GM21717 (cell line): ENCODE results near the gene TUSC7.

Source experiments
- ATAC-seq: cut with Tn5 transposase; IDR thresholded peaks from one replicate; pipeline ENCODE4 v1.9.1; 2021; ENCODE audit warnings: mild to moderate bottlenecking, moderate library complexity; ENCODE audit not compliant: unreplicated experiment

Gene TUSC7

DNA sequence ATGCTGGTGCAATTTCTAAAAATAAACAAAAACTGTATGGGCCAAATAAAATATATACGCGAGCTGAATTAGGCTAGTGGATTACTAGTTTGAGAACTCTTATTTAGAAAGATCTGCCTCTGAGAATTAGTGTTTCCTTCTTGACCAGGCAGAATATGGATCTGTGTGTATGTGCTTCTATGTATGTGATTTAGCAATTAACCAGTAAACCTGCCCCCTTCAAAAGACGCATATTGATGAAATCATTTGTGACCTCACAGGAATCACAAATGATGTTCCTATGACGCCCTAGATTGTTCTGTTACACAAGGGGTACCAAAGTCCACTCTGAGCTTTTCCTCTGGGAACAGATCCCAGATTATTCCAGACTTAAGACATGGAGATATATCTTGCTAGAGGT is at the start of gene TUSC7:
Gene TUSC7 (plus strand): TSS at position 301 of the 400 bp plus-strand sequence.
- no peak for ATAC-seq

DNA sequence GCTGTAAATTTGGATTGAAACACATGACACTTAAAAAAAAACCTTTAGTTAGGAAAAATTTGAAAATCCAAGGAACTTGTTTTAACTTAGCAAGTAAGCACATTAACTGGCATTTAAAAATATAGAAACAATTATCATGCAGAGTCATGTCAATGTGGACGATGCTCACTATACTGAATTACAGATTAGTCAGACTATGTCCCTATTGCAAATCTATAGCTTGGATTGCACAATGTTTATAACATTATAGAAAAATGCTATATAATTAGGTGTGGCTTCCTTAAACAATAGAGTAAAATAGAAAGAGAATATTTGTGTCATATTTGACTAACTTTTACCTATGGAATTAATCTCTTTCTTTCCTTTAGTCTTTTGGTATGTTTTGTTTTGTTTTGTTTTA is 48.4 kb upstream of the TUSC7 start:
- ATAC-seq: no peak

DNA sequence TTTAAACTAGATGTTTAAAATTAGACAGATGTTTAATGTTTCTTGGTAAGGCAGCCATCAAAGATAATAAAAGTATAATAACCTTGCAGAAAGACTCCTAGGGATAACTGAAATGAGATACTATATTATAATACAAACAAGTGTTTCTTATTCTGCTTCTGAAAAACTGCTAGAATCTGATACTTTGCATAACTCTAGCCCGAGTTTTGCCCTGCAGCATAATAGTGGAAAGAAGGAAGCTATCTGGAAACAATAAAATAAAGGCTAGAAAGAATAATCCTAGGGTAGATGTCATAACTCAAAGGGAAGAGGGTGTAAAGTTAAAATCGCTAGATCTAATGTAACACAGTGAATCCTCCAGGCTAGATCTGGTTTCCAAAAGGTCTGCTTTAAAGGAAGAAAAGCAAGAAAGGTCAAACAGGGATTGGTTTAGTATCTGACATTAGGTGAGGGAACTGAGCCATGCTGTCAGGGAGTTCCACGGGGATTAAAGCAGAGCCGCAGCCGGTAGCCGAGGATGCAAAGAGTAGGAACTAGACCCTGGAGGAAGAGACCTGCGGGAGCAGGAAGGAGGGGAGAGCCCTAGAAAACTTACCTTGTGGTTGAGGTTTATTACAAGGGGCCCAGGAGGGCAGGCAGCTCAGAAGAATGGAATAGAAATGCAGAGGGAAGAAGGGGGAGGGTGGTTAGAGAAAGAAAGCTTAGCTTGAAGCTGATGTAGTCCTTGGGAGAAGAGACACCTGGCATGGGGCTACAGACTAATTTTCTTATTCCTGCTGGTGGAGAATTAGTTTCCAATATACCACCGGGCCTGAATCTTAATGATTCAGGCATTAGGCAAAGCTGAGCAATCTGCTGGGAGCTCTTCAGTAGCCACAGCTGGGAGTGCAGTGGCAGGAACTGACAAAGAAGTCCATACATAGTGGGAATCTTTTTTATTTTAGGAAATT is 46.1 kb upstream of the TUSC7 start:
- no peak for ATAC-seq

DNA sequence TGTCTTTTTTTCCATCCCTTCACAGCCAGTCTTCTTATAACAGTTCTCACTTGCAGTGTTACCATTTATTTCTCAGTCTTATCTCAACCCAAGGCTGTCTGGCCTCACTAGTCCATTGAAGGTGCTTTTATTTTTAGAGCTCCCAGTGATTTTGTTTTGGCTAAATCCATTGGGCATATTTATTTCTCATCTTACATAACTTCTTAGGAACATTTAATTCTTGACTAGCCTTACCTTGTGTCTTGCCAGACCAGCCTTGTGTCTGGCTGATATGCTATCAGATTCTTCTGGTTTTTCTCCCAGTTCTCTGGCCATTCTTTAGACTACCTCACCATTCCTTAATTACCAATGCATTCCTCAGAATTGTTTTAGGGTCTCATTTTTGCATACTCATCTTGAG is 42.3 kb upstream of the TUSC7 start:
- no peak for ATAC-seq

DNA sequence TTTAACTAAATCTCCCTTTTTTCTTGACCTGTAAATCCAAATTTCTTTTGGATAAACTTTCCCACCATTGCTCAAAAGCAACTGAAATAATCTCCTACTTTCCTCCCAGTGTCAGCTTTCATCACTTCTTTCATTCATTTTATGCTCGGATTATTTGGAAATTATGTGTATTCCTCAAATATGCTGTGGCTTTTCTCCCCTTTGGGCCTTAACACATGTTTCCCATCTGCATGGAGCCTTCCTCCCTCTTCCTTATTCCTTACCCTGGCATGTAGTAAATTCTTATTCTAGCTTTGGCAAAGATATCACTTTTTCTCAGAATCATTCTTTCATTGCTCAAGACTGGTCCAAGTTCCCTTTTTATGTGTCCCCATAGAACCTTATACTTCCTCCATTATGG is 41.8 kb upstream of the TUSC7 start:
- ATAC-seq: no peak

DNA sequence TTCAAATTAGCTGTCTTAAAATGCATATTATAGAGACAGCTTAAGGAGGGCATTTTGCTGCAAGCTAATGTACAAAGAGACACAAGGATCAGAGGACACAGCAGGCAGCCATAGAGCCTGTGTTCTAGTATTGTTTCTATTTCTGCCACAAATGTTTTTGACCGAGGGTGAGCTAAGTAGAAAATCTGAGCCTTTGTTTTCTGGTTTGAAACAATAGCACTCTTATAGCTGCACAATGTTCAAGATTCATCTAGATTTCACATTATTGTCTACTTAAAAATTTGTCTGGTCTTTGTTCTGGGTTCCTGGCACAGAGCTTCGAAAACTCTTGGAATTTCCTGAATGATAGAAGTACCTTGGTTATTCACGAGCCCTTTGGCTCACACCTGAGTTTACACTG is 40.0 kb upstream of the TUSC7 start:
- no peak for ATAC-seq

DNA sequence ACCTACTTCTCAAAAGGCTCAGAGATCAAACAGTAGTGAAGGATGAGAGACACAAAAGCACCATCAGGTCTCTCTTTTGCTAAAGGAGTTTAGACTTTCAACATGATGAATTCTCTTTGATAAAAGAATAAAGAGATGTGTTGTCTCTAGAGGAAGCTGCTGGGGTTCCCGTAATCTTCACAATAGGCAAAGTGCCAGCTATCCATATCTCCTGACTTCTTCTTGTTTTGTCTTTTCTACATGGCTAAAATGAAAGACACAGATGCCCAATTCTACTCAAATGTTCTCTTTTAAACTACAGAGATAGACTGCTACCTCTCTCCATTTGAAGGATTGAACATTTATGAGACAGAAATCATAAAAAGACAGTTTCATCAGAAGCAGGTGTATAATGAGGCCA is 38.4 kb upstream of the TUSC7 start:
- ATAC-seq: no peak

DNA sequence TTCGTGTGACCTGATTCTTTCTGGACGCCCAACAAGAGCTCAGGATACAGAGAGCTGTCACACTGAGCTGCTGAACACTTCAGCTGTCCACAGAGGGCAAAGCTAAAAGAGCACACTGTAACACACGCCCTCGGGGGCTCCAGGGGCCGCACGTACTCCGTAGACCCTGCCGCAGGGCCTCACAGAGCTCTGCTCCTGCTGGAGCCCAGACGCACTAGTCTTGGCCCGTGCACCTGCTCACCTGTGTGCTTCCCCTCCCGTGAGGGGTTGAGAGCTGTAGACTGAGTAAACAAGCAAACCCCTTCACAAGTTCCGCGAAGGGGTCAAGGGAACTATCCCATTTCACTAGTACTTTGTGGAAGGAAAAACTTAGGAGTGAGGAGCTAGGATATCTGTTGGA is 30.7 kb upstream of the TUSC7 start:
- no peak for ATAC-seq

DNA sequence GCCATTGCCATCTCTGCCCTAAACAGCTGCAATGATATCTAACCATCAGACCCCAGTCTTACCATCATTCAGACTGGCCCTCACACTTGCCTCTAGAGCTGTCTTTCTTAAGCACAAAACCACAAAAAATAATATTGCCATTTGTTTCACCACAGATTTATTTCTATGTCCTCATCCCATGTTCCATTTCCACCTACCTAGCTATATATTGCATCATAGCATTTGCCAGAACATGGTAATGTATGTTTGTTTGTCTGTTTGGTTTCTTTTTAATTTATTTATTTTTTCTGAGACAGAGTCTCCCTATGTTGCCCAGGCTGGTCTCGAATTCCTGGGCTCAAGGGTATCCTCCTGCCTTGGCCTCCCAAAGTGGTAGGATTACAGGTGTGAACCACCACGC is 18.5 kb upstream of the TUSC7 start:
- no peak for ATAC-seq

DNA sequence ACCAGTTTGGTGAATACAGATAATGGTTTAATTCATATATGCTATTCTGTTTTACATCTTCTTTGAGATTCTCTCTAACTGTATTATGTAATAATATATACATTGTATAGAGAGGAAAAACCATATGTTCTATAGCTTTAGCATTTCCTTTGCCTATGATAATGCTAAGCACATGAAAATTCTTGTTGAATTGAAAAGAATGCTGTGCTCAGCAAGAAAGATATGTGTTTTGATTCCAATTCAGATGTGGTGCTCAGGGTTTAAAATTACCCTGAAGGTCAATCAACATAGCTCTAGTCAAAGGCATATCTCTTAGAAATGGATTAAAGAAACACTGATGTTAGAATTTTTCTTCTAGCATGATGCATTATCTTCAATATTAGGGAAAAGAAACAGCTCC is 8.5 kb upstream of the TUSC7 start:
- ATAC-seq: no peak

DNA sequence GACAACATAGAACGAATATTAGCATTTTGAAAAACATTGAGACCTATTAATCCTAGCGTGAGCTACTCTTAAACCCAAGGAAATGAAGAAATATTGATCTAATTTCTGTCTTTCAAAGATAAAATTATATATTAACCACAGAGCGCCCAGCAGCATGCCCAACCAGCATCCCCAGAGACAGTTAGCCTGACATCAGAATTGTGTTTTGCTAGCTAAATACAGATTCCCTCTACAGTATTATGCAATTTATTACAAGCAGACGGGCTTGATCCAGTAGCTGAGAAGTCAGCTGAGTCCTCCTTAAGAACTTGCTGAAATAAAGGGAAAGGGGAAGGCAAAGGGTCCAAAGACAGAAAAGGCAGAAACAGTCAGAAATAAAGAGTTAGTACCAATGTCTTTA is 7.2 kb upstream of the TUSC7 start:
- ATAC-seq: no peak

DNA sequence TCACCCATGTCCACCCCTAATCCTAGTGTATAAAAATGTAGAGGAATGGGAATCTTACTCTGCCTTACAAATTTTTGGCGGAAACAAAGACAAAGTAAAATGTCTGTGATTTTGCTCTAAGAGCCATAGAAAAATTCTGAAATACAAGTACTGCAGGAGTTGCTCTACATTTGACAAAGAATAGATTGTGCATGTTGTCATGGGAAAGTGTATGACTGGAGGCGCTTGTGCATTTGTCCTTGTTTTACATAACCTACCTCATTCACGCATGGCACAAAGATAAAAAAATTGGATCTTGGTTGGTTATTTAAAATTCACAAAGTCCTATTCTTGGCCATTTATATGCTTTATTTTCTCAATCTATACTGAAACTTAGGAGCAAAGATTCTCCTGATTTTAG is 2.0 kb upstream of the TUSC7 start:
- no peak for ATAC-seq

DNA sequence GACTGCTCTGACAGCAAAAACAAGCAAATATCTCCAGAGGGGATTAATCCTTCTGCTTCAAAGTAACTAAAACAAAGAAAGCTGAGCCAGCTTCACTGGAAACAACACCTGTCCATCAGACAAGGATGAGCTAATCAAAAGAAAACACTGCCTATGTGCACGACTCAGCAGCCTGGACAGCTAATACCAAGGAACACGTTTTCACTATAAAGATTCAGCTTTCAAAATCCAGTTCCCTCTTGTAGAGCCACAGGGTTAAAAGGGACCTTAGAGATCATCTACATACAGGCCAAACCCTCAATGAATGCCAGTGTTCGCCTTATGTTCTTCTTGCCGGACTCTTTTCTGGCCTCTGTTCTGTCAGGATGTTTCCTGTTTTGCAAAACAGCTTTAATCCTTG is 6.9 kb downstream of the TUSC7 start:
- no peak for ATAC-seq

DNA sequence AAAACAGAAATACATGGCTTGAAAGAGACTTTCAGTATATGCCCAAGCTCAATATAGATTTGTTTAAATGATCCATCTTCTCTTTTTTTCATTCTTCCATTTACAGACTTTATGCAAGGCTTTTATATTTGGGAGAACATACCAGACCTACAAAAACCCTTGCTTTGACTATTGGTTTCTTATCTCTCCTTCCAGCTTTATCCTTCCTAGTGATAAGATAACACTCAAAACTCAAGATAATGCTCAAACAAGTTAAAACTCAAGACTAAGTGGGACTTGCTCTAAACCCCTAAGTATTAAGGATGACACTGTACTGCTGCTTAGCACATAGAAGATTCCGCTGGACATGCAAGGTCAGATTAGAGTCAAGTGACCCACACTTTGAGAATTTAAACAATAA is 8.0 kb downstream of the TUSC7 start:
- ATAC-seq: no peak

DNA sequence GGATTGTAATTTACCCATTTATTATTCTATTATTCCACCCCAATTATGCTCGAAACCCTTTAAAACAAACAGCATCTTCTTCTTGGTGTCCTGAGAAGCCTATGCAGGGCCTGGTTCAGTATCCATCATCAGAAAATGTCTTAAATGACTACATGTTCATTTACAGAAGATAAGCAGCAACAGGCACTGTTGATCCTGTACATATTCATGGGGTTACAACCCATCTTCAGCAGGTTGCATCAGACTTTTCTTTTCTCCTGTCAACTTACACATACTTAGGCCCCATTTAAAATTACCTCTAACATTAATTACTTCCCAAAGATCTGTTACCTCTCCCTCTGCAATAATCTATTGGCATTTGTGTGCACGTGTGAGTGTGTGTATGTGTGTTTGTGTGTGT is 18.9 kb downstream of the TUSC7 start:
- no peak for ATAC-seq

DNA sequence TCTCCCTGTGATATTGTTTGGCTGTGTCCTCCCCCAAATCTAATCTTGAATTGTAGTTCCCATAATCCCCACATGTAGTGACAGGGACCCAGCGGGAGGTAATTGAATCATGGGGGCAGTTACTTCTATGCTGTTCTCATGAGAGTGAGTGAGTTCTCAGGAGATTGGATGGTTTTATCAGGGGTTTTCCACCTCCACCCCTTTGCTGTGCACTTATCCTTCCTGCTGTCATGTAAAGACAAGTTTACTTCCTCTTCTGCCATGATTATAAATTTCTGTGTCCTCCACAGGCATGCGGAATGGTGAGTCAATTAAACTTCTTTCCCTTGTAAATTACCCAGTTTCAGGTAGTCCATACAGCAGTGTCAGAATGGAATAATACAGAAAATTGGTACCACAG is 24.7 kb downstream of the TUSC7 start:
- no peak for ATAC-seq

DNA sequence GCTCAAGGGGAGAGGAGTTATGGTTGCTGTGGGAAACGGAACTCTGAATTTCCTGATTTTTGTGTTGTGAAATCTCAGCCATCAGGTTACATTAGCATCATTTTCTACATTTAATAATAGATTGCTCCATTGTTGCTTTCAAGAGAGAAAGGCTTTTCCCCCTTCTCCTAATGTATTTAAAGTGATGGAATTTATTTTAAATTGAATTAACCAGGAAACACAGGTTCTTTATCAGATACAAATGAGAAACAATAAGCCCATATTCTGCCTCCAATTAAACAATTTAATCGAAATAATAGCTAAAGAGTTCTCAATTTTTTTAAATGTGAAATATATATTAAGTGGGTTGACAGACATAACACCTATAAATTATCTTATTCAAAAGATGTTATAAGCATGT is 30.1 kb downstream of the TUSC7 start:
- ATAC-seq: no peak

DNA sequence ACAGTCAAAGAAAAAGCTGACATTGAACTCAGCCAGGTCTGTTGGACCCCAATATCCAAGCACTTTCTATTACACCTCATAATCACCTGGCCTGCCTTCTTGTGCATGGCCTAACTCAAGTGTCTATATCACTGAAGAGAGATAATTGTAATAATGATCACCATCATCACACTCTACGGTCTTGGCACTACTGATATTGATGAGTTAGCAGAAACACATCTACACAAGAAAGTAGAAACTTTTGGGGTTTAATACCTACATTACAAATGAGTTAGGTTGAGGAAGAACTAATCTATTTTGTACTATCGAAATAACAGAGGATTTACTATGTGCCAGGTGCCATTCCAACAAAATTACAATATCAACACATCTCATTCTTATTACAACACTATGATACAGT is 30.7 kb downstream of the TUSC7 start:
- no peak for ATAC-seq

DNA sequence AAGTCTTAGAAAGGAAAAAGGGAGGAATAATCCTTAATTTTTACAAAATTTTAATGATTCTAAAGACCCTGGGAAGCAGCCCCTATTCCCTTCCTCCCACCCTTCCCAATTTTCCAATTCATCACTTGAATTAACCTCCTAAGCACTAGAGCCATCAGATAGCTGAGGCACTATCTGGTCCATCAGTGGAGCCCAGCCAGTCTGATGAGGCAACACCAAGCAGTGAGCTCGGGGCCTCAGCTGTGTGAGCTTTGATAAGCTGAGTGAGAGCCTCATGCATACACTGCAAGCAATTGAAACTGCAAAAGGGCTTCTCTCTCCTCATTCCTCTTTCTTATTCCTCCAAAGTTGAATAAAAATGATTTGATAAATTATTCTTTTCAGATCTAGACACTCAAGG is 31.9 kb downstream of the TUSC7 start:
- no peak for ATAC-seq

DNA sequence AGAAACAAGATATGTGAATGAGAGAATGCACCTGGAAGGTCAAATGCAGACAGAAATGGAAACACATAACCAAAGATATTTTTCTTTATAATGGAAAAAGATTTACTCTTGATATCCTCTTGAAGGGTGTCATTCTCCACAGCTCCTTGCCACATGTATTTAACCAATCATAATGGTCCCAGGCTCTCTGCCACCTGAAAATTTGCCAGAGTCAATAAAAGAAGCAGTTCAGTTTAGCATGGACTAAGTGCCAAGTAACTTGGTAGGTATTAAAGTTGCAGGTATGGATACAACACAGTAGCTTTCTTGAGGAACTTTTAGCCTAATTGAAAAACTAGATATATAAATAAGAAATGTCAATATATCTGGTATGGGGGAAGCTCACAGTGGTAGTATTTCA is 33.5 kb downstream of the TUSC7 start:
- ATAC-seq: no peak

DNA sequence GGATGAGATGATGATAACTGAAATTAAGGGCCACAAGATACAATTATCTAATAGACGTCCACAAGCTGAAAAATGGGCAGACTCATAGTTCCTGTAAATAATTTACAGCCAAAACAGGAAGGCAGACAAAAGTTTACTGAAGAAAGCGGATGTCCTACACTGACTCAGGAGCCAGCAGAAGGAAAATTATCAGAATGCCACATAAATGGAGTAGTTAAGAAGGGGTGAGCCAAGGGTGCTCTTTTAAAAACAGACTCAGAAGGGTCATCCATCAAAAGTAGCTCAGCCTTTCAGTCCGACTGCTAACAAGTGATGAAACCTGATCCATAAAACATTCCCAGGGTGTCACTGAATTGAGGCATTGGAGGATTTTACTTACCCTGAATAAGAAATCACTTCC is 39.8 kb downstream of the TUSC7 start:
- no peak for ATAC-seq

DNA sequence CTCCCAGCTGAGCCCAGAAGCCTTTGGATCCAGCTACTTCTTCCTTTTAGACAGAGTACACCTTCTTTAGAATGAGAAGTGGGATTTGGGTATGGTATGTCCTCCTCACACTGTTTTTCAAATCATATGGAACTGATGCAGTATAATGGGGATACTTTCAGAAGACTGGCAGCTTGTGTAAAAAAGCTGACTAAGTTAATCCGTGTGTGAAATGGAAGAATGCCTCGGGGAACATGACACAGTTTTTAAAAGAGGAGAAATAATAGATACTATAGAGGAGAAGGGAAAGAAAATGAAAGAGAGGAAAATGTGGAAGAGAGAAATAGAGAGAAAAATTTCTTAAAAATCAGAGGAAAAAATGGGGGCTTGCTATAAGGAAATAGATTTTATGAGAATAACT is 47.7 kb downstream of the TUSC7 start:
- ATAC-seq: no peak

DNA sequence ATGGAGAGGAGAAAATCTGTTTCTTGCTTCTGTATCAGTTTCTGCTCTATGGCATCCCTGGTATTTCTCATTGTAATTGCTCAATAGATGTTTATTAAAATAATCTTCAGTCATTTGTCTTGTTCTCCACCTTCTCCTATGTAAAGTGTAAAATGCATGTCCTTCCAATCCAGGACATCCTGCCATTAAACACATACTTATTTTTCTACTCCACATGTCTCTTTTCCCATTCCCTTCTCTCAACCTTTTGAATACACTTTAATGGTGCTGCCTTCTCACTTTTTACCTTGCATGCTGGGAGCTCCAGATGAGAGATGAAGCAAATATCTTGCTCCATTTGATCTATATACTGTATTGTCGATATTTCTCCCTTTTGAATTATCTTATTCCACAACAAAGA is 49.7 kb downstream of the TUSC7 start:
- ATAC-seq: no peak
